Prostate gland (tissue), 2 donors: ENCODE measurements around the gene ENOPH1.
A peak's percentile ranks its signal among the peaks of the same experiment; 100 is the strongest.

ENCODE experiments used
- CTCF ChIP-seq, 4 experiments: fragments of 200-600 bp in 2 of 4; fragments of 450-650 bp in 2 of 4; sonication (generic) in 2 of 4; IDR thresholded peaks; 1 replicate in 3 of 4; 2 replicates in 1 of 4; pipeline ENCODE4 v1.5.1; 2016 to 2019; ENCODE audit warnings: antibody characterized with exemption in 4 of 4, mild to moderate bottlenecking in 2 of 4, moderate library complexity in 2 of 4
- POLR2A ChIP-seq: fragments of 450-650 bp; IDR thresholded peaks from one replicate; pipeline ENCODE4 v1.6.1; 2016; ENCODE audit warnings: antibody characterized with exemption, mild to moderate bottlenecking
- POLR2AphosphoS5 ChIP-seq: sonication (generic); formaldehyde crosslinking; IDR thresholded peaks from one replicate; pipeline ENCODE4 v1.6.1; 2017; ENCODE audit warnings: antibody characterized with exemption

- TF ChIP-seq CTCF (IDR thresholded peaks at IDR 0.05) (peak; percentile 95 to 100 (median 99)), POLR2AphosphoS5 (peak; percentile 64), POLR2A (peak; percentile 79)
Measured at GRCh38 chr4:82428969-82429727, 1.2 kb upstream of the ENOPH1 start.
